ENCODE data around the gene SCP2. TPM values are rescaled to one million over a fixed set of nuclear protein-coding genes. Genes with fewer than 3 reads are reported as not detected.
A peak's percentile ranks its signal among the peaks of the same experiment; 100 is the strongest.

The SCP2 gene
- total RNA-seq, 2 donors from 2014 or later: 124 to 241 TPM

GRCh38 chr1:53083636-53084588 lies 156.8 kb downstream of the SCP2 start:
- intact Hi-C loops (cut with DNase I): no loop called here
- no peaks in the 10 kb centered on the region for H3K9me3 ChIP-seq
- WGBS: 84% methylated on average over 17 of the region's 17 CpGs
- H3K36me3 ChIP-seq: no peaks in the 10 kb centered on the region
- H3K27me3 ChIP-seq (replicated peaks; ENCODE audit: insufficient read depth): no peaks in the 10 kb centered on the region
- H3K4me3 ChIP-seq: no peak overlapping the region
- TF ChIP-seq, protein P1, sequence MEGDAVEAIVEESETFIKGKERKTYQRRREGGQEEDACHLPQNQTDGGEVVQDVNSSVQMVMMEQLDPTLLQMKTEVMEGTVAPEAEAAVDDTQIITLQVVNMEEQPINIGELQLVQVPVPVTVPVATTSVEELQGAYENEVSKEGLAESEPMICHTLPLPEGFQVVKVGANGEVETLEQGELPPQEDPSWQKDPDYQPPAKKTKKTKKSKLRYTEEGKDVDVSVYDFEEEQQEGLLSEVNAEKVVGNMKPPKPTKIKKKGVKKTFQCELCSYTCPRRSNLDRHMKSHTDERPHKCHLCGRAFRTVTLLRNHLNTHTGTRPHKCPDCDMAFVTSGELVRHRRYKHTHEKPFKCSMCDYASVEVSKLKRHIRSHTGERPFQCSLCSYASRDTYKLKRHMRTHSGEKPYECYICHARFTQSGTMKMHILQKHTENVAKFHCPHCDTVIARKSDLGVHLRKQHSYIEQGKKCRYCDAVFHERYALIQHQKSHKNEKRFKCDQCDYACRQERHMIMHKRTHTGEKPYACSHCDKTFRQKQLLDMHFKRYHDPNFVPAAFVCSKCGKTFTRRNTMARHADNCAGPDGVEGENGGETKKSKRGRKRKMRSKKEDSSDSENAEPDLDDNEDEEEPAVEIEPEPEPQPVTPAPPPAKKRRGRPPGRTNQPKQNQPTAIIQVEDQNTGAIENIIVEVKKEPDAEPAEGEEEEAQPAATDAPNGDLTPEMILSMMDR (IDR thresholded peaks at IDR 0.05): no peak
- TF ChIP-seq POLR2A (IDR thresholded peaks at IDR 0.05) (no peak), POLR2AphosphoS5 (IDR thresholded peaks at IDR 0.05) (no peak)
- H3K4me1 ChIP-seq (replicated peaks): peaks cover 5% of the 10 kb centered on the region
- no peak overlapping the region for H3K27ac ChIP-seq
- no peak for DNase-seq (ENCODE audit: low spot score)

- no peak overlapping the region for H3K27ac ChIP-seq
- no peaks in the 10 kb centered on the region for H3K9me3 ChIP-seq
- no peaks in the 10 kb centered on the region for H3K36me3 ChIP-seq
- no peak for DNase-seq (ENCODE audit: low spot score)
- TF ChIP-seq POLR2AphosphoS5 (IDR thresholded peaks at IDR 0.05) (no peak), POLR2A (IDR thresholded peaks at IDR 0.05) (no peak)
- TF ChIP-seq, protein P1 (IDR thresholded peaks at IDR 0.05): no peak
- no peak overlapping the region for H3K4me3 ChIP-seq
- no peaks in the 10 kb centered on the region for H3K27me3 ChIP-seq (replicated peaks; ENCODE audit: insufficient read depth)
- WGBS: 89% methylated on average over 8 of the region's 8 CpGs
- intact Hi-C loops (cut with DNase I): no loop called here
- H3K4me1 ChIP-seq (replicated peaks): peaks cover 5% of the 10 kb centered on the region
Measured at GRCh38 chr1:53084589-53084971, 157.5 kb downstream of the SCP2 start.

GRCh38 chr1:53085405-53085804 lies 158.3 kb downstream of the SCP2 start:
- no peaks in the 10 kb centered on the region for H3K9me3 ChIP-seq
- TF ChIP-seq, protein P1 (IDR thresholded peaks at IDR 0.05): no peak
- TF ChIP-seq POLR2AphosphoS5 (IDR thresholded peaks at IDR 0.05): no peak
- TF ChIP-seq POLR2A (IDR thresholded peaks at IDR 0.05): no peak
- no peaks in the 10 kb centered on the region for H3K27me3 ChIP-seq (replicated peaks; ENCODE audit: insufficient read depth)
- no peaks in the 10 kb centered on the region for H3K36me3 ChIP-seq
- no peak for DNase-seq (ENCODE audit: low spot score)
- intact Hi-C loops (cut with DNase I): no loop called here
- no peak overlapping the region for H3K27ac ChIP-seq
- peaks cover 5% of the 10 kb centered on the region for H3K4me1 ChIP-seq (replicated peaks)
- no peak overlapping the region for H3K4me3 ChIP-seq
- WGBS: 80% methylated on average over 8 of the region's 8 CpGs

GRCh38 chr1:53086491-53087070 lies 159.5 kb downstream of the SCP2 start:
- H3K36me3 ChIP-seq: no peaks in the 10 kb centered on the region
- intact Hi-C loops (cut with DNase I): no loop called here

More at GRCh38 chr1:53086491-53087070, 159.5 kb downstream of the SCP2 start:
- peaks cover 5% of the 10 kb centered on the region for H3K4me1 ChIP-seq (replicated peaks)
- no peak overlapping the region for H3K4me3 ChIP-seq
- no peaks in the 10 kb centered on the region for H3K9me3 ChIP-seq
- DNase-seq (ENCODE audit: low spot score): peak; percentile 43
- H3K27me3 ChIP-seq (replicated peaks; ENCODE audit: insufficient read depth): no peaks in the 10 kb centered on the region
- TF ChIP-seq POLR2AphosphoS5 (IDR thresholded peaks at IDR 0.05) (no peak), POLR2A (IDR thresholded peaks at IDR 0.05) (no peak)
- TF ChIP-seq, protein P1 (IDR thresholded peaks at IDR 0.05): no peak
- 65% methylated on average over 4 of the region's 4 CpGs for WGBS
- H3K27ac ChIP-seq: no peak overlapping the region
